OCI-LY1 (cell line): ENCODE data around the gene NT5DC2.

Experiments
- H2AFZ ChIP-seq: fragments of 200-600 bp; sonication (generic), shearing (Covaris generic); 2 replicates; pipeline ENCODE4 v1.6.0; 2014; ENCODE audit warnings: antibody characterized with exemption, mild to moderate bottlenecking, low read length
- H3F3A ChIP-seq: fragments of 200-600 bp; sonication (generic), shearing (Covaris generic); 2 replicates; pipeline ENCODE4 v1.6.0; 2014; ENCODE audit warnings: mild to moderate bottlenecking, antibody characterized with exemption, low read length, moderate library complexity; ENCODE audit not compliant: insufficient read depth
- H3K27ac ChIP-seq: fragments of 200-600 bp; sonication (generic); 2 replicates; pipeline ENCODE4 v1.5.1; 2014; ENCODE audit warnings: low read length, mixed run types, mild to moderate bottlenecking, low read depth; ENCODE audit not compliant: poor library complexity, severe bottlenecking
- H3K27me3 ChIP-seq: fragments of 200-600 bp; sonication (generic); 2 replicates; pipeline ENCODE4 v1.6.0; 2014; ENCODE audit warnings: antibody characterized with exemption, mild to moderate bottlenecking, low read length, moderate library complexity; ENCODE audit not compliant: insufficient read depth
- H3K36me3 ChIP-seq: fragments of 200-600 bp; sonication (generic); 2 replicates; pipeline ENCODE4 v1.6.1; 2014; ENCODE audit warnings: mild to moderate bottlenecking, antibody characterized with exemption, low read length, moderate library complexity, mixed read lengths; ENCODE audit not compliant: insufficient read depth
- H3K4me1 ChIP-seq: fragments of 200-600 bp; sonication (generic); 2 replicates; pipeline ENCODE4 v1.5.1; 2014; ENCODE audit warnings: mild to moderate bottlenecking, low read length, moderate library complexity; ENCODE audit not compliant: insufficient read depth, severe bottlenecking
- H3K4me2 ChIP-seq: fragments of 200-600 bp; sonication (generic), shearing (Covaris generic); 2 replicates; pipeline ENCODE4 v1.6.1; 2014; ENCODE audit warnings: low read length
- H3K4me3 ChIP-seq: fragments of 200-600 bp; sonication (generic); 2 replicates; pipeline ENCODE4 v1.5.1; 2014; ENCODE audit warnings: low read length, low read depth, mild to moderate bottlenecking, mixed read lengths; ENCODE audit not compliant: poor library complexity, severe bottlenecking
- H3K79me2 ChIP-seq: fragments of 200-600 bp; shearing (Covaris generic); 2 replicates; pipeline ENCODE4 v1.6.1; 2016; ENCODE audit warnings: mixed run types, low read length, mixed read lengths; ENCODE audit not compliant: insufficient read depth
- H3K9ac ChIP-seq: fragments of 200-600 bp; sonication (generic), shearing (Covaris generic); 2 replicates; pipeline ENCODE4 v1.6.1; 2014; ENCODE audit warnings: mild to moderate bottlenecking, low read length, mixed read lengths
- H3K9me2 ChIP-seq: fragments of 200-600 bp; sonication (generic), shearing (Covaris generic); 2 replicates; pipeline ENCODE4 v1.6.1; 2014; ENCODE audit warnings: low read depth, mild to moderate bottlenecking, low read length, mixed read lengths
- H3K9me3 ChIP-seq: fragments of 200-600 bp; shearing (Covaris generic); 2 replicates; pipeline ENCODE4 v1.6.1; 2014; ENCODE audit warnings: low read length, mixed read lengths
- H4K20me1 ChIP-seq: fragments of 200-600 bp; sonication (generic), shearing (Covaris generic); 2 replicates; pipeline ENCODE4 v1.6.0; 2016; ENCODE audit warnings: mild to moderate bottlenecking, low read length; ENCODE audit not compliant: insufficient read depth
- EZH2 ChIP-seq: fragments of 200-600 bp; sonication (generic), shearing (Covaris generic); IDR thresholded peaks from 2 replicates; pipeline ENCODE4 v1.8.0; 2017; ENCODE audit warnings: borderline replicate concordance, mixed run types, mild to moderate bottlenecking, antibody characterized with exemption, low read length, moderate library complexity, mixed read lengths
- TF ChIP-seq, protein P1 (sequence below): fragments of 200-600 bp; sonication (generic), shearing (Covaris generic); IDR thresholded peaks from 2 replicates; pipeline ENCODE4 v1.5.1; 2017; ENCODE audit warnings: mild to moderate bottlenecking, antibody characterized with exemption, low read length, moderate library complexity, mixed read lengths

Gene NT5DC2

GRCh38 chr3:52483577-52484381, 49.9 kb downstream of the NT5DC2 start:
- no peaks in the 10 kb centered on the region for H3K9me2 ChIP-seq
- no peaks in the 10 kb centered on the region for H3K79me2 ChIP-seq
- no peak overlapping the region for H3K9ac ChIP-seq
- H4K20me1 ChIP-seq, result no peaks in the 10 kb centered on the region
- no peaks in the 10 kb centered on the region for H3K4me1 ChIP-seq
- H3K4me3 ChIP-seq, result no peak overlapping the region
- H3K4me2 ChIP-seq, result no peak overlapping the region
- H2AFZ ChIP-seq, result no peak overlapping the region
- H3K36me3 ChIP-seq, result peaks cover 65% of the 10 kb centered on the region; the same call in 1 of the 2 replicates
- H3K27ac ChIP-seq, result no peak overlapping the region
- H3K27me3 ChIP-seq, result no peaks in the 10 kb centered on the region
- TF ChIP-seq EZH2, result no peak
- TF ChIP-seq, protein P1, sequence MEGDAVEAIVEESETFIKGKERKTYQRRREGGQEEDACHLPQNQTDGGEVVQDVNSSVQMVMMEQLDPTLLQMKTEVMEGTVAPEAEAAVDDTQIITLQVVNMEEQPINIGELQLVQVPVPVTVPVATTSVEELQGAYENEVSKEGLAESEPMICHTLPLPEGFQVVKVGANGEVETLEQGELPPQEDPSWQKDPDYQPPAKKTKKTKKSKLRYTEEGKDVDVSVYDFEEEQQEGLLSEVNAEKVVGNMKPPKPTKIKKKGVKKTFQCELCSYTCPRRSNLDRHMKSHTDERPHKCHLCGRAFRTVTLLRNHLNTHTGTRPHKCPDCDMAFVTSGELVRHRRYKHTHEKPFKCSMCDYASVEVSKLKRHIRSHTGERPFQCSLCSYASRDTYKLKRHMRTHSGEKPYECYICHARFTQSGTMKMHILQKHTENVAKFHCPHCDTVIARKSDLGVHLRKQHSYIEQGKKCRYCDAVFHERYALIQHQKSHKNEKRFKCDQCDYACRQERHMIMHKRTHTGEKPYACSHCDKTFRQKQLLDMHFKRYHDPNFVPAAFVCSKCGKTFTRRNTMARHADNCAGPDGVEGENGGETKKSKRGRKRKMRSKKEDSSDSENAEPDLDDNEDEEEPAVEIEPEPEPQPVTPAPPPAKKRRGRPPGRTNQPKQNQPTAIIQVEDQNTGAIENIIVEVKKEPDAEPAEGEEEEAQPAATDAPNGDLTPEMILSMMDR, result no peak
- no peaks in the 10 kb centered on the region for H3F3A ChIP-seq
- no peaks in the 10 kb centered on the region for H3K9me3 ChIP-seq

DNA sequence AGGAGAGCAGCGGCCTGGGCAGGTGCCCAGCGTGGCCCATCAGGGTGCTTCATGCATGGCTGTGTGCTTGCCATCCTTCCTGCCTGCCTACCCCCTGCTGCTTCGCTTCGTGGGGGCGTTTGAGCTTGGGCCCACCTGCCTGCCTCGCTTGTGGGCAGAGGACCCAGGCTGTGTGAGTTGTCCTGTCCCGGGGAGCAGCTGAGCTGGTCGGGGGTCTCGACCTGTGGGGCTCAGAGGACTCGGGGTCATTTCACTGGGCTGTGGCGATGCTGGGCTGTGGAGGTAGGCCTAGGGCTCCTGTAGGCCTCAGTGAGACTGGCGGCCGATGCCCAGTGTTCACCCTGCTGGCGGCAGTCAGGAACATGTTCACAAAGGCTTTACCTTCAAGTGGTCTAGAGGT, 50.6 kb downstream of the NT5DC2 start:
- no peak for TF ChIP-seq EZH2
- TF ChIP-seq, protein P1, result no peak
- Histone ChIP-seq H3K27ac (no peak overlapping the region), H3K4me2 (no peak overlapping the region), H3K9me3 (no peaks in the 10 kb centered on the region), H3K9ac (no peak overlapping the region), H3K4me1 (no peaks in the 10 kb centered on the region), H3K9me2 (no peaks in the 10 kb centered on the region), H2AFZ (no peak overlapping the region), H3K36me3 (peaks cover 68% of the 10 kb centered on the region; the same call in 1 of the 2 replicates), H3K79me2 (no peaks in the 10 kb centered on the region), H3F3A (no peaks in the 10 kb centered on the region), H3K27me3 (no peaks in the 10 kb centered on the region), H3K4me3 (no peak overlapping the region), H4K20me1 (no peaks in the 10 kb centered on the region)

GRCh38 chr3:52481819-52482521, 51.7 kb downstream of the NT5DC2 start:
- Histone ChIP-seq H3K27me3 (no peaks in the 10 kb centered on the region), H3K36me3 (peaks cover 68% of the 10 kb centered on the region), H3K27ac (no peak overlapping the region), H3K9me3 (no peaks in the 10 kb centered on the region), H3K9ac (no peak overlapping the region), H3K4me1 (no peaks in the 10 kb centered on the region), H2AFZ (no peak overlapping the region), H3K4me2 (no peak overlapping the region), H3K79me2 (no peaks in the 10 kb centered on the region), H3F3A (no peaks in the 10 kb centered on the region), H3K4me3 (no peak overlapping the region), H4K20me1 (no peaks in the 10 kb centered on the region), H3K9me2 (no peaks in the 10 kb centered on the region)
- TF ChIP-seq EZH2, result no peak
- TF ChIP-seq, protein P1, result peak; percentile 53
